Measurements from ENCODE around the gene ARHGAP23. TPM values are rescaled to one million over a fixed set of nuclear protein-coding genes. Genes with fewer than 3 reads are reported as not detected.

The ARHGAP23 gene
- total and polyA plus RNA-seq, 8 donors = 27.7 to 51.0 (median 39.7) TPM

GRCh38 chr17:38456031-38456815 is 28.0 kb downstream of the ARHGAP23 start:
- intact Hi-C loops (cut with DNase I) = no loop called here
- H3K9me3 ChIP-seq = no peaks in the 10 kb centered on the region
- ATAC-seq = no peak
- H3K4me1 ChIP-seq = peaks cover 16 to 43% of the 10 kb centered on the region in 2 donors
- DNase-seq = no peak
- no peak overlapping the region for H3K4me3 ChIP-seq
- TF ChIP-seq, protein P1, sequence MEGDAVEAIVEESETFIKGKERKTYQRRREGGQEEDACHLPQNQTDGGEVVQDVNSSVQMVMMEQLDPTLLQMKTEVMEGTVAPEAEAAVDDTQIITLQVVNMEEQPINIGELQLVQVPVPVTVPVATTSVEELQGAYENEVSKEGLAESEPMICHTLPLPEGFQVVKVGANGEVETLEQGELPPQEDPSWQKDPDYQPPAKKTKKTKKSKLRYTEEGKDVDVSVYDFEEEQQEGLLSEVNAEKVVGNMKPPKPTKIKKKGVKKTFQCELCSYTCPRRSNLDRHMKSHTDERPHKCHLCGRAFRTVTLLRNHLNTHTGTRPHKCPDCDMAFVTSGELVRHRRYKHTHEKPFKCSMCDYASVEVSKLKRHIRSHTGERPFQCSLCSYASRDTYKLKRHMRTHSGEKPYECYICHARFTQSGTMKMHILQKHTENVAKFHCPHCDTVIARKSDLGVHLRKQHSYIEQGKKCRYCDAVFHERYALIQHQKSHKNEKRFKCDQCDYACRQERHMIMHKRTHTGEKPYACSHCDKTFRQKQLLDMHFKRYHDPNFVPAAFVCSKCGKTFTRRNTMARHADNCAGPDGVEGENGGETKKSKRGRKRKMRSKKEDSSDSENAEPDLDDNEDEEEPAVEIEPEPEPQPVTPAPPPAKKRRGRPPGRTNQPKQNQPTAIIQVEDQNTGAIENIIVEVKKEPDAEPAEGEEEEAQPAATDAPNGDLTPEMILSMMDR (IDR thresholded peaks at IDR 0.05) = no peak
- H3K27ac ChIP-seq = peak overlapping the region in 1 of 2 donors; percentile 28
- H3K36me3 ChIP-seq = peaks cover 0 to 29% of the 10 kb centered on the region in 2 donors
- peaks cover 0 to 29% of the 10 kb centered on the region in 2 donors for H3K27me3 ChIP-seq

- Histone ChIP-seq H3K27me3 (peaks cover 0 to 16% of the 10 kb centered on the region in 2 donors), H3K27ac (no peak overlapping the region), H3K9me3 (no peaks in the 10 kb centered on the region), H3K4me1 (peaks cover 11 to 28% of the 10 kb centered on the region in 2 donors), H3K36me3 (peaks cover 0 to 34% of the 10 kb centered on the region in 2 donors), H3K4me3 (no peak overlapping the region)
- intact Hi-C loops (cut with DNase I) = no loop called here
- ATAC-seq (no peak), DNase-seq (no peak)
- TF ChIP-seq, protein P1 (IDR thresholded peaks at IDR 0.05) = no peak
Observed at GRCh38 chr17:38457577-38458371, 29.5 kb downstream of the ARHGAP23 start.

- DNase-seq (no peak), ATAC-seq (no peak)
- H3K27ac ChIP-seq = no peak overlapping the region
- peaks cover 8 to 26% of the 10 kb centered on the region in 2 donors for H3K4me1 ChIP-seq
- H3K4me3 ChIP-seq = no peak overlapping the region
- peaks cover 0 to 8% of the 10 kb centered on the region in 2 donors for H3K27me3 ChIP-seq
- H3K9me3 ChIP-seq = no peaks in the 10 kb centered on the region
- TF ChIP-seq, protein P1 (IDR thresholded peaks at IDR 0.05) = no peak
- peaks cover 0 to 42% of the 10 kb centered on the region in 2 donors for H3K36me3 ChIP-seq
- intact Hi-C loops (cut with DNase I) = no loop called here
Observed at GRCh38 chr17:38458521-38458920, 30.3 kb downstream of the ARHGAP23 start.

GRCh38 chr17:38459567-38459966 is 31.3 kb downstream of the ARHGAP23 start:
- ATAC-seq (no peak), DNase-seq (no peak)
- no peak overlapping the region for H3K4me3 ChIP-seq
- intact Hi-C loops (cut with DNase I) = no loop called here
- TF ChIP-seq, protein P1 (IDR thresholded peaks at IDR 0.05) = no peak
- H3K27ac ChIP-seq = no peak overlapping the region
- peaks cover 0 to 43% of the 10 kb centered on the region in 2 donors for H3K36me3 ChIP-seq
- H3K4me1 ChIP-seq = peaks cover 13 to 27% of the 10 kb centered on the region in 2 donors
- H3K27me3 ChIP-seq = peaks cover 0 to 1% of the 10 kb centered on the region in 2 donors
- H3K9me3 ChIP-seq = no peaks in the 10 kb centered on the region
